ENCODE measurements around the gene IPO9. TPM values are rescaled to one million over a fixed set of nuclear protein-coding genes. Genes with fewer than 3 reads are reported as not detected.
A peak's percentile ranks its signal among the peaks of the same experiment; 100 is the strongest.

IPO9 gene
- total and polyA plus RNA-seq, 2 of the 4 experiments (the other 2 are of a cell fraction), result 14.0 to 23.4 TPM

GRCh38 chr1:201918343-201918742 is 89.4 kb downstream of the IPO9 start:
- 89% methylated on average over 3 of the region's 5 CpGs; no CpG with 5 or more reads in 1 of the 2 experiments for WGBS, 2 experiments (ENCODE audit: extremely low coverage in 2 of 2, insufficient read length in 1 of 2)
- CTCF ChIA-PET, result no interaction called here
- Histone ChIP-seq H3K79me1 (ENCODE audit: low read depth in 1 of 2, low read length in 2 of 2) (peaks cover 47 to 65% of the 10 kb centered on the region in 2 experiments), H3K4me2 (ENCODE audit: low read depth, low read length) (no peak overlapping the region), H4K91ac (ENCODE audit: insufficient read depth, low read depth, low read length) (peak overlapping the region; percentile 99), H3K4ac (ENCODE audit: low read depth, low read length) (peak overlapping the region; percentile 90), H3K27me3 (ENCODE audit: control insufficient read depth, insufficient read depth, low read length) (no peaks in the 10 kb centered on the region), H3K56ac (ENCODE audit: extremely low read depth, insufficient read depth, low read length) (peak overlapping the region; percentile 96; the same call in 1 of the 2 replicates), H3K9me1 (ENCODE audit: insufficient read depth, low read length) (peaks cover 43% of the 10 kb centered on the region), H2AK5ac (ENCODE audit: low read depth, low read length) (peak overlapping the region; percentile 95), H3K9ac (ENCODE audit: low read depth, low read length) (peak overlapping the region; percentile 87), H3K14ac (replicated peaks; ENCODE audit: low read depth, low read length) (peak overlapping the region; percentile 89), H3K27ac (ENCODE audit: insufficient read depth, low read length) (peak overlapping the region; percentile 97), H2AFZ (replicated peaks; ENCODE audit: low read length, poor library complexity) (no peak overlapping the region), H2BK20ac (ENCODE audit: low read depth, low read length) (peak overlapping the region; percentile 93), H3K23ac (ENCODE audit: low read depth, low read length) (peak overlapping the region; percentile 65), H2BK120ac (ENCODE audit: low read depth, low read length) (peak overlapping the region; percentile 98), H3K9me3 (ENCODE audit: control insufficient read depth, insufficient read depth, low read length) (no peaks in the 10 kb centered on the region), H4K20me1 (ENCODE audit: insufficient read depth, low read length) (peaks cover 5% of the 10 kb centered on the region; the same call in 1 of the 2 replicates), H3K18ac (ENCODE audit: low read depth, low read length) (peak overlapping the region; percentile 88), H2BK15ac (ENCODE audit: low read depth, low read length) (peak overlapping the region; percentile 89), H4K8ac (ENCODE audit: low read depth in 2 of 2, low read length in 2 of 2) (peak overlapping the region; percentile 80 to 95), H3K4me3 (ENCODE audit: insufficient read depth, low read depth, low read length) (no peak overlapping the region), H2AK9ac (replicated peaks; ENCODE audit: low read depth, low read length, poor library complexity) (peak overlapping the region; percentile 68), H3K4me1 (ENCODE audit: control insufficient read depth, insufficient read depth, low read length) (peaks cover 34% of the 10 kb centered on the region), H3K36me3 (ENCODE audit: control insufficient read depth, insufficient read depth, low read length) (peaks cover 17% of the 10 kb centered on the region), H4K5ac (ENCODE audit: low read depth, low read length) (peak overlapping the region; percentile 78), H2BK5ac (ENCODE audit: low read depth, low read length, poor library complexity, severe bottlenecking) (peak overlapping the region; percentile 92)
- no TSS peak for BruUV-seq (replicated peaks)
- DNase-seq, result no peak
- in situ Hi-C loops (cut with MboI; ENCODE audit: low sequenced_read_pairs) (no loop called here), intact Hi-C loops (cut with micrococcal nuclease) (no loop called here), dilution Hi-C loops (cut with HindIII; ENCODE audit: low sequenced_read_pairs, unreplicated experiment) (no loop called here)
- TF ChIP-seq CTCF (conservative IDR thresholded peaks at IDR 0.05; ENCODE audit: low read depth, low read length) (no peak), SMC3 (IDR thresholded peaks at IDR 0.05; ENCODE audit: low read depth, low read length) (no peak), MAFK (IDR thresholded peaks at IDR 0.05; ENCODE audit: low read depth, low read length) (no peak), POLR2A (IDR thresholded peaks at IDR 0.05; ENCODE audit: low read depth, low read length) (no peak), CEBPB (IDR thresholded peaks at IDR 0.05; ENCODE audit: low read depth, low read length) (no peak), BHLHE40 (IDR thresholded peaks at IDR 0.05; ENCODE audit: low read depth, low read length) (no peak), FOS (IDR thresholded peaks at IDR 0.05; ENCODE audit: low read depth, low read length) (no peak), RCOR1 (IDR thresholded peaks at IDR 0.05; ENCODE audit: insufficient replicate concordance, low read length) (no peak), CHD1 (IDR thresholded peaks at IDR 0.05; ENCODE audit: low read depth, low read length) (no peak), MAZ (IDR thresholded peaks at IDR 0.05; ENCODE audit: borderline replicate concordance, low read depth, low read length) (no peak), RAD21 (IDR thresholded peaks at IDR 0.05; ENCODE audit: low read length) (no peak), RFX5 (IDR thresholded peaks at IDR 0.05; ENCODE audit: low read depth, low read length) (no peak)
- TF ChIP-seq, protein P1, sequence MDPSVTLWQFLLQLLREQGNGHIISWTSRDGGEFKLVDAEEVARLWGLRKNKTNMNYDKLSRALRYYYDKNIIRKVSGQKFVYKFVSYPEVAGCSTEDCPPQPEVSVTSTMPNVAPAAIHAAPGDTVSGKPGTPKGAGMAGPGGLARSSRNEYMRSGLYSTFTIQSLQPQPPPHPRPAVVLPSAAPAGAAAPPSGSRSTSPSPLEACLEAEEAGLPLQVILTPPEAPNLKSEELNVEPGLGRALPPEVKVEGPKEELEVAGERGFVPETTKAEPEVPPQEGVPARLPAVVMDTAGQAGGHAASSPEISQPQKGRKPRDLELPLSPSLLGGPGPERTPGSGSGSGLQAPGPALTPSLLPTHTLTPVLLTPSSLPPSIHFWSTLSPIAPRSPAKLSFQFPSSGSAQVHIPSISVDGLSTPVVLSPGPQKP (IDR thresholded peaks at IDR 0.05; ENCODE audit: borderline replicate concordance, low read depth, low read length), result no peak
- POLR2A ChIA-PET (ENCODE audit: unreplicated experiment), result interaction anchor here (1.3 kb wide), 1 partner anchor 28 kb away, joined by 5 read pairs; the partner anchor contains the start of gene LMOD1
- no peak for ATAC-seq (ENCODE audit: low read depth)
